Effector memory CD4-positive, alpha-beta T cell (primary cell): ENCODE results near the gene IFNGR1.

ENCODE experiments used
- DNase-seq, 3 donors: peaks; one replicate each; pipeline ENCODE4 v3.0.0-alpha.2; 2020
- H3K27ac ChIP-seq: 2 replicates; pipeline ENCODE4 v1.7.0; 2013; ENCODE audit warnings: mild to moderate bottlenecking, low read length, moderate library complexity; ENCODE audit not compliant: insufficient read depth, poor library complexity, severe bottlenecking
- H3K27me3 ChIP-seq: replicated peaks from 2 replicates; pipeline ENCODE4 v1.7.0; 2013; ENCODE audit warnings: mild to moderate bottlenecking, low read length; ENCODE audit not compliant: insufficient read depth, control insufficient read depth, poor library complexity, severe bottlenecking
- H3K36me3 ChIP-seq: 2 replicates; pipeline ENCODE4 v1.7.0; 2013; ENCODE audit warnings: mild to moderate bottlenecking, low read length, moderate library complexity; ENCODE audit not compliant: control insufficient read depth, insufficient read depth
- H3K4me1 ChIP-seq: 2 replicates; pipeline ENCODE4 v1.7.0; 2013; ENCODE audit warnings: low read length, mild to moderate bottlenecking; ENCODE audit not compliant: control insufficient read depth, insufficient read depth, poor library complexity, severe bottlenecking
- H3K4me3 ChIP-seq: 2 replicates; pipeline ENCODE4 v1.7.0; 2013; ENCODE audit warnings: low read length, low read depth, mild to moderate bottlenecking; ENCODE audit not compliant: insufficient read depth, poor library complexity, severe bottlenecking
- H3K9me3 ChIP-seq: 2 replicates; pipeline ENCODE4 v1.7.0; 2013; ENCODE audit warnings: mild to moderate bottlenecking, low read length, moderate library complexity; ENCODE audit not compliant: control insufficient read depth

IFNGR1 gene

DNA sequence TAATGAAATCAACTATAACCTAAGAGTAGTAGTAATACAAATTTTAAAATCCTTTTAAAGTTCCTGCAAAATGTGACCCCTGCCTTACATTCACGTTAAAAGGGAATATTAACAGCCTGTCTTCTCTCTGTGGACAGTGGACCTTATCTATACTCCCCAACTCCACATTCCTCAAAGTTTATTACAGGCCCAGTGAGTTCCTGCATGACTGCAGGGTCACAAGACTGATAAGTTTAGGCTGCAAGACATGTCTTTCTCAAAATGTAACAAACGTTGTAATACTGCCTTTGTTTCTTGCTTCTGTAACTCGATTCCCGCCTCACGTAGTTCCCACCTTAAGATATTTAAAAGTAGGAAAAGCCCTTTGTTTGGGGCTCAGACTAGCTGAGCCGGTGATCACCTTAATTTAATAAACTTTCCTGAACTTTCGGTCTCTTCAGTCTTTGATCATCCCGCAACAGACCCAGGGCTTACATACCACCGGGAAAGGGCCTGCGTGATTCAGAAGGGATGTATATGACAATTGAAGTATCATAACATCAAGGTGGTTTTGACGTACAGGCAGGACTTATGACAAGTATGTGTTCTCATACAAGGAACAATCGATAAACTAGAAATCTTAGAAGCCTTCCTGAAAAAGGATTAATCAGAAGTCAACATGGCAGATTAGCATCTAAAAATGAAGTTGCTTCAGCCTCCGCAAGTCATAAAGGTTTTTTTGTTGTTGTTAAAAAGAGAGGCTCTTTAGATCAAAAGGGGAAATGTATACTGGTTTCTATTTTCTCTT is 48.7 kb downstream of the IFNGR1 start:
- no peak for DNase-seq
- Histone ChIP-seq H3K27me3 (no peaks in the 10 kb centered on the region), H3K4me1 (peaks cover 9% of the 10 kb centered on the region), H3K27ac (no peak overlapping the region), H3K4me3 (no peak overlapping the region), H3K36me3 (no peaks in the 10 kb centered on the region), H3K9me3 (no peaks in the 10 kb centered on the region)

DNA sequence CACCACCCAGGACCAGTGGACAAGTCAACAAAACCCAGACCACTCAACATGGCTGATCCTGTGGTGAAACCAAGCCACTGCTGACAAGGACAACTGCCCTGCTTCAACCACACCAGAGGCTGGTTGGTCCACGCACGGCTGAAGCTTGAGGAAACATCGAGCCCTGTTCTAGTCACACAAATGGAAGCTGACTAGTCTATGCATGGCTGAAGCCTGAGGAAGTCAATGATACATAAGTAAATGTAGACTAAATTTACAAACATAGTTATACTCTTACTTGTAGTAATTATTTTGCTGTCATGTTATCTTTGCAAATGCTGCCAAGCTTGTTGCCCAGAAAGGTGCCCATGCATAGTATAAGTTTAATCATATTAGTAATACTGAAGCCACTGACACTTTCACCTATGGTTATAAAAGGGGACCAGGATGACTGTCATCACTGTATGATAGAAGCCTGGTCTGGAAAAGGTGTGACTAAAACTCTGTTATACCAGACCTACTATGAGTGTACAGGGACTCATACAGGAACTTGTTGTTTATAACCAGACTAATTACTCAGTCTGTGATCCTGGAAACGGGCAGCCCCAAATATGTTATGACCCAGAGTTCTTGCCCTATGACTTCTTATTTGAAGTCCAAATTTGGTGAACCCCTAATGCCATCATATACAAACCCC is 51.3 kb downstream of the IFNGR1 start:
- Histone ChIP-seq H3K4me3 (no peak overlapping the region), H3K36me3 (no peaks in the 10 kb centered on the region), H3K9me3 (no peaks in the 10 kb centered on the region), H3K27ac (no peak overlapping the region), H3K27me3 (no peaks in the 10 kb centered on the region), H3K4me1 (peaks cover 9% of the 10 kb centered on the region)
- no peak for DNase-seq

DNA sequence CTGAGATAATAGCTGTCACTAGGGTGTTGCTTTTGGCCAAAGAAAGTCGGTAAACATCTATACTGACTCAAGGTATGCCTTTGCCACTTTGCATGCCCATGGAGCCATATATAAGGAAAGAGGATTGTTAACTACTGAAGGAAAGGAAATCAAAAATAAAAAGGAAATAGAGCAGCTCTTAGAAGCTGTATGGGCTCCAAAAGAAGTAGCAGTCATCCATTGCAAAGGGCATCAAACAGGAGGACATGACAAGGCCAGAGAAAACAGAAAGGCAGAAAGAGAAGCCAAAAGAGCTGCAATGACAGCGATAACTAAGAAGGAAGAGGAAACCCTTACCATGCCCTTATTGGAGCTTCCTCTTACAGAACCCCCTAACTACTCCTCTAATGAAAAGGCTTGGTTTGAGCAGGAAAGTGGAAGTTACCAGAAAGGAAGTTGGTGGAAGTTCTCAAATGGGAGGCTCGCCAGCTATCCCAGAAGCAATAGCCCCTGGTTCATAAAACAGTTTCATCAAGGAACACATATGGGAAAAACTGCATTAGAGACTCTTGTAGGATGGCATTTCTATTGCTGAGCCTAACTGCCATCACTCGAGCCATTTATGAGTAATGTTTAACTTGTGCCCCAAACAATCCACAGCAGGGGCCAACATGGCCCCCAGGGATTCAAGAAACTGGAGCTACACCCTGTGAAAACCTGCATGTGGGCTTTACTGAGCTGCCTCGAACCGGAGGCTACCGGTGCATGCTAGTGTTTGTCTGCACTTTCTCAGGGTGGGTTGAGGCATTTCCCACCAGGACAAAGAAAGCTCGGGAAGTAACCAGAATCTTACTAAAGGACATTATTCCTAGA is 52.7 kb downstream of the IFNGR1 start:
- Histone ChIP-seq H3K9me3 (no peaks in the 10 kb centered on the region), H3K4me3 (no peak overlapping the region), H3K4me1 (peaks cover 9% of the 10 kb centered on the region), H3K36me3 (no peaks in the 10 kb centered on the region), H3K27me3 (no peaks in the 10 kb centered on the region), H3K27ac (no peak overlapping the region)
- no peak for DNase-seq

DNA sequence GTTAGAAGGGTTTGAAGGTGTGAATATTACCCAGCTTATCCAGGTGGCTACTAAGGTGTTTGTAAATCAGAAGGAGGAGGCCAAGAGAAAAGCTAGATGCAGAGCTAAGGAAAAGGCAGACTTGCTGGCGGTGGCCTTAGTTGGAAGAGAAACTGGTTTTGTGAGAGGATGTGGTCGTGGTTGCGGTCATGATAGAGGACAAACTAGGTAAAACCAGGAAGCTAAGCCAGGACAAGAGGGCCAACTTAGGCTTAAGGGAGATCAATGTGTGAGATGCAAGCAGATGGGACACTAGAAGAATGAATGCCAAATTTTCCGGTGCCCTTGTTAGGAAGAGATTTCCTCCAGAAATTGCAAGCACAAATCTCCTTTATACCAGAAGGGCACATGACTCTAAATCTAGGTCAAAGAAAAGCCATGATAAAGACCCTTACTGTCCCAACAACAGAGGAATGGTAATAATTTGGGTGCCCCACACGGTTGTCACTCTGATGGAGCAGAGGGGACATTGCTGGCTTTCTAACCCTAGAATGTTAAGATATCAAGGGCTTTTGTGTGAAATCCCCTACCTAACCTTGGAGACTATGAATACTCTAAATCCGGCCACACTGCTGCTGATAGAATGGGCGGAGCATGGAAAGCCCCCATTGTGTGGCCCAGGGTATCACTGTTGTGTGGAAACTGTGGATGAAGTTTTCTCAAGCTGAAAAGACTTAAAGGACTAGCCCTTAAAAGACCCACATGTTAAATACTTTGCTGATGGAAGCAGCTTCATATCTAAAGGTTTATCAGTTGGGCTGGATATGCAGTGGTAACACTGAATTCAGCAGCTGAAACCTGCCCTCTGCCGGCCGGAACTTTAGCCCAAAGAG is 53.6 kb downstream of the IFNGR1 start:
- H3K27ac ChIP-seq, result peak overlapping the region; percentile 28
- no peak overlapping the region for H3K4me3 ChIP-seq
- H3K4me1 ChIP-seq, result peaks cover 9% of the 10 kb centered on the region
- no peaks in the 10 kb centered on the region for H3K36me3 ChIP-seq
- no peaks in the 10 kb centered on the region for H3K9me3 ChIP-seq
- H3K27me3 ChIP-seq, result no peaks in the 10 kb centered on the region
- DNase-seq, result peak; percentile 12 to 34 (median 17)

DNA sequence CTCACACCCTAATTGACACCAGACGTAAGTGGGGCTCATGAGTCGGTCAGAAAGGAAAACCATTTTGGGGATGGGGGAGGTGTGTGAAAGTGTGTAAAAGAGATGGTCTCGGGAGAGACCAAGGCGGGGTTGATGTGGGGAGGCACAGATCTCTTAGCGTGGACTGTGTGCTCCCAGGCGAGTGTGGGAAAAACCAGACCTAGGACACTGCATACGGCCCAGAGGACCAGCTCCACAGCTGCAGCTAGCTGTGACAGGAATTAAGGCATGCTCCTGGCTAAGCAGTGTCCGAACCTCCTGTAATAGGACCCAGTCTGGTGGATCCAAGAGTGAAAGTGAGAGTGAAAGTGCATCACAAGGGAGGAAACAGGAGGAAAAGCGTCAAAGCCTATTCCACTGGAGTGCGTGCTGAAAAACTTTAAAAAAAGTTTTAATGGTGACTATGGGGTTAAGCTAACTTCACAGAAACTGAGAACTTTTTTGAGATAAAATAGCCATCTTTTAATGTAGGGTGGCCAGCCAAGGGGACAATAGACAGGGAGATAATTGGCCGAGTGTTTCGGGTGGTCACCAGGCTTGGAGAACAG is 55.4 kb downstream of the IFNGR1 start:
- Histone ChIP-seq H3K4me1 (peaks cover 9% of the 10 kb centered on the region), H3K27ac (no peak overlapping the region), H3K9me3 (no peaks in the 10 kb centered on the region), H3K36me3 (no peaks in the 10 kb centered on the region), H3K4me3 (no peak overlapping the region), H3K27me3 (no peaks in the 10 kb centered on the region)
- DNase-seq, result no peak

DNA sequence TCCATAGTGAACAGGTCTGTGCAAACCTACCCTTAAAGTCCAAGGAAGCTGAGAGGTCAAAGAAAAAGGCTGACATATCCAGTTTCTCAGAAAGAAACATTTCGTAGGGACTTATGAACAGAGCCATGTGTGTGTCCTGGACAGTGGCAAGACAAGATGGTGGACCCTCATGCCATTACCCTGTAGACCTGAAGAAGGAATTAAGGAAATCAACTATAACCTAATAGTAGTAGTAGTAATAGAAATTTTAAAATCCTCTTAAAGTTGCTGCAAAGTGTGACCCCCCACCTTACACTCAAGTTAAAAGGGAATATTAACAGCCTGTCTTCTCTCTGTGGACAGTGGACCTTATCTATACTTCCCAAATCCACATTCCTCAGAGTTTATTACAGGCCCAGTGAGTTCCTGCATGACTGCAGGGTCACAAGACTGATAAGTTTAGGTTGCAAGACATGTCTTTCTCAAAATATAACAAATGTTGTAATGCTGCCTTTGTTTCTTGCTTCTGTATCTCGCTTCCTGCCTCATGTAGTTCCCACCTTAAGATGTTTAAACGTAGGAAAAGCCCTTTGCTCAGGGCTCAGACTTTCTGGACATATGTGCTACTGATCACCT is 56.4 kb downstream of the IFNGR1 start:
- DNase-seq, result no peak
- Histone ChIP-seq H3K4me1 (peaks cover 9% of the 10 kb centered on the region), H3K27me3 (no peaks in the 10 kb centered on the region), H3K36me3 (no peaks in the 10 kb centered on the region), H3K9me3 (no peaks in the 10 kb centered on the region), H3K27ac (no peak overlapping the region), H3K4me3 (no peak overlapping the region)

DNA sequence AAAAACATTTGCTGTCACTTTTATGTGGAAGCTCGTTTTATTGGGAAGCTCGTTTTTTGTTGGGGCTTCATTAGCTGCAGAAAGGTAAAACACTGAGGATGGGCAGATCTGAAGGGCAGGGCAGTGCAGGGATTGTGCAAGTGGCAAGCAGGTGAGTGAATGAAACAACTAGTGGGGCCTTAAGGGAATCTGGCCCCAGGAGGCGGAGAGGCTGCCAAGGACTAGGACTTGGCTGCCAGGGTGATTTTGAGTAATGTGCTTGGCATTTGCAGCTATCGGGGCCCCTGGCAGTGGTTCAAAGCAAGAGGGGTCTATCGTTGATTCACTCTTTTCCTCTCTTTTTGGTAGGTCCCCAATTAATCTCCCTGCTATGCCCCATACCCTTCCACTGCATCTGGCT is 57.2 kb downstream of the IFNGR1 start:
- peaks cover 9% of the 10 kb centered on the region for H3K4me1 ChIP-seq
- no peaks in the 10 kb centered on the region for H3K27me3 ChIP-seq
- no peak overlapping the region for H3K4me3 ChIP-seq

DNA sequence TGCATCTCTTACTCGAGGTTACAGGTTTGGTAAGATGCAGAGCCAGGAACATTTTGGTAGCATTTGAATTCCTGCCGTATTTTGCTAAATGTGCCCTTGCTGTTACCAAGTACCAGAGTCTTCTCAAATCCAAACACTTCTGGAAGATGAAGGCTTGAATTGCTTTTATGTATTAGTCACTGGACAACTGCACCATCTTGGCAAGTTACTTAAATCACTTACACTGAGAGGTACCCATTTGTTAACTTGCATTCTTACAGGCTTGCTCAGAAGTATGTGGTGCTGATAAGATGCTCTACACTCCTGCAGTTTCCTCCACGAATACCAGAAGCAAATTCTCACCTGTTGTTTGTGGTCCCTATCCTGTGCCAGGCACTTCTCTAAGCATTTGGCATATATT is 58.4 kb downstream of the IFNGR1 start:
- no peaks in the 10 kb centered on the region for H3K9me3 ChIP-seq
- no peaks in the 10 kb centered on the region for H3K27me3 ChIP-seq
- H3K4me1 ChIP-seq, result peaks cover 4% of the 10 kb centered on the region
- no peak overlapping the region for H3K27ac ChIP-seq
- DNase-seq, result no peak
- no peaks in the 10 kb centered on the region for H3K36me3 ChIP-seq
- no peak overlapping the region for H3K4me3 ChIP-seq

More for the DNA sequence above, 57.2 kb downstream of the IFNGR1 start:
- Histone ChIP-seq H3K36me3 (no peaks in the 10 kb centered on the region), H3K27ac (no peak overlapping the region), H3K9me3 (no peaks in the 10 kb centered on the region)
- no peak for DNase-seq

DNA sequence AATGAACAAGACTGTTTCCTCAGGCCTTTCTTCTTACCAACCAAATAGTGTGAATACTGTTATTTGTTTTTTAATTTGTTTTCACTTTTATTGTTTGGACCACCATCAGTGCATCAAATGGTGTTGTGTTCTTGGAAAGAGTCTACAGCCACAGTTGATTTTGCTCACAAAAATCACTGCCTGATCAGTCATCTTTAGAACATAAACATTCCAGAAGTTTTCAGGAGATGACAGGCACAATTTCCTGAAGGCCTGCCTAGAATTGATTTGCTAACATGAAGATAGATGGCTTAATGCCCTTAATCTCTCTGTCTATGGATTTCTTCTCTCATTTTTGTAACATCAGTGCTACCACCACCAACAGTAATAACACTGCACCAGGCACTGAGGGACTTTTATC is 59.3 kb downstream of the IFNGR1 start:
- H3K4me3 ChIP-seq, result no peak overlapping the region
- no peak for DNase-seq
- no peaks in the 10 kb centered on the region for H3K36me3 ChIP-seq
- H3K27me3 ChIP-seq, result no peaks in the 10 kb centered on the region
- H3K4me1 ChIP-seq, result peaks cover 6% of the 10 kb centered on the region
- no peak overlapping the region for H3K27ac ChIP-seq
- no peaks in the 10 kb centered on the region for H3K9me3 ChIP-seq
